GM23338 (cell line): ENCODE measurements around the gene OR6B3. TPM values are rescaled to one million over a fixed set of nuclear protein-coding genes. Genes with fewer than 3 reads are reported as not detected.

Experiments
- ATAC-seq: fragments of 200-7000 bp; cut with Tn5 transposase; 3 replicates; pipeline ENCODE4 v1.9.1; 2020
- DNase-seq: peaks from one replicate; pipeline ENCODE4 v3.0.0-alpha.2; 2015; ENCODE audit warnings: low spot score
- H2AFZ ChIP-seq: fragments of 200-600 bp; sonication (generic); 2 replicates; pipeline ENCODE4 v1.8.0; 2016; ENCODE audit warnings: antibody characterized with exemption, mild to moderate bottlenecking, moderate library complexity
- H3F3A ChIP-seq: fragments of 200-600 bp; sonication (generic); replicated peaks from 2 replicates; pipeline ENCODE4 v1.8.0; 2017; ENCODE audit warnings: antibody characterized with exemption, mixed run types, low read depth
- H3K27ac ChIP-seq: fragments of 200-600 bp; sonication (generic); 2 replicates; pipeline ENCODE4 v1.6.1; 2016; ENCODE audit warnings: low read depth
- H3K27me3 ChIP-seq: fragments of 200-600 bp; sonication (generic); 2 replicates; pipeline ENCODE4 v1.8.0; 2016; ENCODE audit warnings: mild to moderate bottlenecking, mixed run types, moderate library complexity; ENCODE audit not compliant: insufficient read depth
- H3K36me3 ChIP-seq: fragments of 200-600 bp; sonication (generic); 2 replicates; pipeline ENCODE4 v1.8.0; 2016; ENCODE audit warnings: mild to moderate bottlenecking; ENCODE audit not compliant: insufficient read depth
- H3K4me1 ChIP-seq: fragments of 200-600 bp; sonication (generic); 2 replicates; pipeline ENCODE4 v1.8.0; 2016; ENCODE audit warnings: mild to moderate bottlenecking, moderate library complexity; ENCODE audit not compliant: insufficient read depth
- H3K4me2 ChIP-seq: fragments of 200-600 bp; sonication (generic); 2 replicates; pipeline ENCODE4 v1.7.1; 2017; ENCODE audit warnings: mixed run types
- H3K4me3 ChIP-seq: fragments of 200-600 bp; sonication (generic); 2 replicates; pipeline ENCODE4 v1.6.1; 2016; ENCODE audit warnings: mixed run types
- H3K79me2 ChIP-seq: fragments of 200-600 bp; sonication (generic); replicated peaks from 2 replicates; pipeline ENCODE4 v1.8.0; 2017; ENCODE audit warnings: mild to moderate bottlenecking; ENCODE audit not compliant: insufficient read depth
- H3K9me2 ChIP-seq: fragments of 200-600 bp; sonication (generic); 2 replicates; pipeline ENCODE4 v1.8.0; 2017; ENCODE audit not compliant: insufficient read depth
- H4K20me1 ChIP-seq: fragments of 200-600 bp; sonication (generic); replicated peaks from 2 replicates; pipeline ENCODE4 v1.8.0; 2017; ENCODE audit warnings: mild to moderate bottlenecking; ENCODE audit not compliant: insufficient read depth
- H3K27ac Mint-ChIP-seq: 2 replicates; pipeline ENCODE4 v1.8.0; 2020; ENCODE audit warnings: inconsistent platforms, mild to moderate bottlenecking, moderate library complexity, mixed read lengths
- H3K27me3 Mint-ChIP-seq: 3 replicates; pipeline ENCODE4 v1.8.0; 2022; ENCODE audit warnings: low read depth, mild to moderate bottlenecking, moderate library complexity, mixed read lengths, inconsistent platforms; ENCODE audit not compliant: insufficient read depth, poor library complexity
- H3K36me3 Mint-ChIP-seq: 3 replicates; pipeline ENCODE4 v1.8.0; 2021; ENCODE audit warnings: low read depth, mild to moderate bottlenecking, inconsistent platforms, moderate library complexity, mixed read lengths
- H3K4me1 Mint-ChIP-seq: 3 replicates; pipeline ENCODE4 v1.8.0; 2020; ENCODE audit warnings: mild to moderate bottlenecking, inconsistent platforms, mixed read lengths
- H3K4me3 Mint-ChIP-seq: 3 replicates; pipeline ENCODE4 v1.8.0; 2021; ENCODE audit warnings: moderate library complexity, mild to moderate bottlenecking, inconsistent platforms, mixed read lengths
- H3K9me3 Mint-ChIP-seq: 3 replicates; pipeline ENCODE4 v1.8.0; 2020; ENCODE audit warnings: moderate library complexity, mild to moderate bottlenecking, inconsistent platforms, mixed read lengths
- CTCF ChIP-seq, 2 experiments: fragments of 200-600 bp in 1 of 2; sonication (generic) in 1 of 2; conservative IDR thresholded peaks; 2 replicates each; pipeline versions ENCODE4 v1.5.1 to v1.6.1; 2016 to 2017; ENCODE audit warnings: antibody characterized with exemption in 2 of 2, low read depth in 2 of 2, mild to moderate bottlenecking in 2 of 2, moderate library complexity in 1 of 2
- EZH2phosphoT487 ChIP-seq: fragments of 200-600 bp; sonication (generic); IDR thresholded peaks from one replicate; pipeline ENCODE4 v1.8.1; 2018; ENCODE audit warnings: antibody characterized with exemption; ENCODE audit not compliant: unreplicated experiment
- JUNB ChIP-seq: IDR thresholded peaks from one replicate; pipeline ENCODE4 v1.6.1; 2016; ENCODE audit warnings: antibody characterized with exemption; ENCODE audit not compliant: unreplicated experiment
- STAT1 ChIP-seq: IDR thresholded peaks from one replicate; pipeline ENCODE4 v1.6.1; 2016; ENCODE audit warnings: antibody characterized with exemption; ENCODE audit not compliant: unreplicated experiment
- ZNF114 ChIP-seq: fragments of 250-450 bp; sonication (Bioruptor Pico); IDR thresholded peaks from 2 replicates; pipeline ENCODE4 v1.5.0; 2020; ENCODE audit warnings: mild to moderate bottlenecking, moderate library complexity
- ZNF331 ChIP-seq: fragments of 250-450 bp; sonication (Bioruptor Pico); IDR thresholded peaks from 2 replicates; pipeline ENCODE4 v1.5.0; 2020; ENCODE audit warnings: low read depth, mild to moderate bottlenecking, moderate library complexity
- ZNF462 ChIP-seq: fragments of 250-450 bp; sonication (Bioruptor Pico); IDR thresholded peaks from 2 replicates; pipeline ENCODE4 v1.5.0; 2020; ENCODE audit warnings: mild to moderate bottlenecking, moderate library complexity
- polyA plus RNA-seq: library from polyadenylated mRNA; unstranded; fragments of >200 nt; fragmentation: Nextera tagmentation; extraction: Ambion mirVana; gene quantifications from 2 replicates; pipeline ENCODE4 v1.2.1, GENCODE V29; 2016
- total RNA-seq: library from RNA; depleted of rRNA; stranded (reverse); fragments of >200 nt; shearing (Covaris generic); gene quantifications from 2 replicates; pipeline ENCODE4 v1.2.3, GENCODE V29; 2014

The OR6B3 gene
- total and polyA plus RNA-seq, 2 experiments from 2014 or later, result not detected

- TF ChIP-seq ZNF462 (no peak), JUNB (no peak)
Measured at GRCh38 chr2:240055177-240055917, 2.0 kb upstream of the OR6B3 start (continued).

GRCh38 chr2:240052524-240052923 is 797 bp downstream of the OR6B3 start:
- H3K36me3 ChIP-seq, result no peaks in the 10 kb centered on the region
- Mint-ChIP-seq H3K4me1 (no peaks in the 10 kb centered on the region; the same call in 2 of the 3 replicates), H3K36me3 (no peaks in the 10 kb centered on the region), H3K27me3 (peaks cover 11% of the 10 kb centered on the region), H3K9me3 (no peaks in the 10 kb centered on the region), H3K4me3 (no peak overlapping the region), H3K27ac (no peak overlapping the region)
- no peak overlapping the region for H3K4me2 ChIP-seq
- no peaks in the 10 kb centered on the region for H4K20me1 ChIP-seq
- no peaks in the 10 kb centered on the region for H3F3A ChIP-seq
- no peak for ATAC-seq
- H3K79me2 ChIP-seq, result no peaks in the 10 kb centered on the region
- no peak overlapping the region for H3K27ac ChIP-seq
- DNase-seq, result no peak
- H2AFZ ChIP-seq, result no peak overlapping the region
- H3K4me1 ChIP-seq, result no peaks in the 10 kb centered on the region; the same call in 1 of the 2 replicates
- H3K4me3 ChIP-seq, result no peak overlapping the region
- H3K9me2 ChIP-seq, result no peaks in the 10 kb centered on the region
- H3K27me3 ChIP-seq, result no peaks in the 10 kb centered on the region
- TF ChIP-seq ZNF462, result no peak
- TF ChIP-seq CTCF (conservative IDR thresholded peaks at IDR 0.05; ENCODE audit: low read depth in 2 of 2), result no peak
- TF ChIP-seq EZH2phosphoT487, result no peak
- no peak for TF ChIP-seq JUNB
- no peak for TF ChIP-seq ZNF114 (CRISPR knock-in tag)
- TF ChIP-seq STAT1, result no peak
- TF ChIP-seq ZNF331, result no peak
